Measurements from ENCODE around the gene DQX1.

DQX1 gene

DNA sequence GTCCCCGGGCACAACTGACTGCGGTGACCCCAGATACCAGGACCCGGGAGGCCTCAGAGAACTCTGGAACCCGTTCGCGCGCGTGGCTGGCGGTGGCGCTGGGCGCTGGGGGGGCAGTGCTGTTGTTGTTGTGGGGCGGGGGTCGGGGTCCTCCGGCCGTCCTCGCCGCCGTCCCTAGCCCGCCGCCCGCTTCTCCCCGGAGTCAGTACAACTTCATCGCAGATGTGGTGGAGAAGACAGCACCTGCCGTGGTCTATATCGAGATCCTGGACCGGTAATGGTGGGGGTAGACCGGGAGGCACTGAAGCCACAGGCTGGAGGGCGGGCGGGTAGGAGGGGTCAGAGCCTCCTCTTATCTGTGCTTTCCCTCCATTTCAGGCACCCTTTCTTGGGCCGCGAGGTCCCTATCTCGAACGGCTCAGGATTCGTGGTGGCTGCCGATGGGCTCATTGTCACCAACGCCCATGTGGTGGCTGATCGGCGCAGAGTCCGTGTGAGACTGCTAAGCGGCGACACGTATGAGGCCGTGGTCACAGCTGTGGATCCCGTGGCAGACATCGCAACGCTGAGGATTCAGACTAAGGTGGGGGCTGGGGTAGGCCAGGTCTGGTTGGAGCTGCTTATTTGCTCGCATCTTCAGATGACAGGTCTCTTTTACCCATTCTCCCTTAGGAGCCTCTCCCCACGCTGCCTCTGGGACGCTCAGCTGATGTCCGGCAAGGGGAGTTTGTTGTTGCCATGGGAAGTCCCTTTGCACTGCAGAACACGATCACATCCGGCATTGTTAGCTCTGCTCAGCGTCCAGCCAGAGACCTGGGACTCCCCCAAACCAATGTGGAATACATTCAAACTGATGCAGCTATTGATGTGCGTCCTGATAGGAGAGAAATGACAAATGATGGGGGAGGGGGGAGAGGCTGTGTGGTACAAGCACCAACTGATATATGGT lies 4.5 kb upstream of the DQX1 start:
- peak; percentile 64 for DNase-seq

DNA sequence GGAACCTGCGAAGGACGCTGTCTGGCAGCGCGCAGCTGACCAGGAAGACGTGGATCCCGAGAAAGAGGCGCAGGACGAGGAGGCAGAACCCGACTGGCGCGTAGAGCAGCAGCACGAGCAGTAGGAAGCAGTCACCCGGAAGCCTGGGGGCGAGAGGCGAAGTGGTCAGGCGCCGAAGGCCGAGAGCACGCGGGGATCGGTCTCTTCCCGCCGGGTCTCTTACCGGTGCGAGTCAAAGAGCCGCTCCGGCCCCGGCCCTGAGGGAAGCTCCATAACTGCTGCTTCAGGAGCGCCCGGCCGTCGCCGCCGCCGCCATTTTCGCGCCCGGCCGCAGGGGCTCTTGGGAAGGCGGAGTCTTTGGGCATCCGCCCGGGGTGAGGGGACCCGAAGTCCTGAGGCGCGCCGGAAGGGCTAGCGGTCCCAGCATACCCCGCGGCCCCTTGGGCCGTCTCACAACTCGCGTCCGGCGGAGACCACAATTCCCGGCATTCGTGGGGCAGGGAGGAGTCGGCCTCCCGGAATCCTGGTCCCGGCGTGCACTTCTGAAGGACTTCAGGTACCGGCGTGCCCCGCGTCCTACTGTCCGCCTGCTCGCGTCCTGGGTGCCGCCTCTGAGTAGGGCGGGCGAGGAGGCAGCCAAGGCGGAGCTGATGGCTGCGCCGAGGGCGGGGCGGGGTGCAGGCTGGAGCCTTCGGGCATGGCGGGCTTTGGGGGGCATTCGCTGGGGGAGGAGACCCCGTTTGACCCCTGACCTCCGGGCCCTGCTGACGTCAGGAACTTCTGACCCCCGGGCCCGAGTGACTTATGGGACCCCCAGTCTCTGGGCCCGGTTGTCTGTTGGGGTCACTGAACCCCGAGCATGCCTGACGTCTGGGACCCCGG lies 3.6 kb upstream of the DQX1 start, which contains the start of the genes AUP1 and HTRA2:
Gene AUP1 (minus strand): TSS at position 350 of the 882 bp plus-strand sequence. CDS start 77 bp downstream, at position 273.
Gene HTRA2 (plus strand): TSS at position 577 of the 882 bp plus-strand sequence. CDS start 74 bp downstream, at position 651.
- peak; percentile 97 for DNase-seq

DNA sequence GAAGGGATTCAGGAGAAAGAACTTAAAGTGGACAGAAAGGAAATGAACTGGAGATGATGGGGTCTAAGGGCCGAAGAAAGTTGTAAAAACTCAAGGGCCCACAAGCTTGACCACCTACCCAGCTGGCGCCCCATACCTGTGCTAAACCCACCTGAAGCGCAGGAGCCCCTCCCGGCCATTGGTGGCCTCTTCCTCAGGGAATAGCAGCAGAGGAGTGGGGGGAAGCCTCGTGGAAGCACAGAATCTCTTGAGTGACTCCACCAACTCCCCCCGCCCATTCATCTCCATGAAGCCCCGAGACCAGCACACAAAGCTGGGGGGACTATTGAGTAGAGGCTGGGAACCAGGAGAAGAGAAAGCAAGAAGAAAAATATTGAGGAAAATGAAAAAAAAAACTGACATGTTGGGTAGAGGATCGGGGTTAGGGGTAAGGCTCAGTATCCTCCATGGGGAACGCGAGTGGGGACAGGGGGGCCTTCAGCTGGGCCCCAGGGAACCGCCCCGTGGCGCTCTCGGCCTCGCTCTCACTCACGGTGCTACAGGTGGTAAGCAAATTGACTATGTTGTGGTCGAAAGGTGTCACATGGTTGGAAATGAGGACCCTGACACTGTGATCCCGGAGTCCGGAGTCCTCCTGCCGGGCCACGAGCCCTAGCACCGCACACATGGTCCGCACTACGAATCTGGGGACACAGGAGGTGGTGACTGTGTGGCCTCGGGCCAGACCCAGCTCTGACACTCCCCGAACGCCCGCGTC lies 2.7 kb upstream of the DQX1 start:
- DNase-seq, result no peak

DNA sequence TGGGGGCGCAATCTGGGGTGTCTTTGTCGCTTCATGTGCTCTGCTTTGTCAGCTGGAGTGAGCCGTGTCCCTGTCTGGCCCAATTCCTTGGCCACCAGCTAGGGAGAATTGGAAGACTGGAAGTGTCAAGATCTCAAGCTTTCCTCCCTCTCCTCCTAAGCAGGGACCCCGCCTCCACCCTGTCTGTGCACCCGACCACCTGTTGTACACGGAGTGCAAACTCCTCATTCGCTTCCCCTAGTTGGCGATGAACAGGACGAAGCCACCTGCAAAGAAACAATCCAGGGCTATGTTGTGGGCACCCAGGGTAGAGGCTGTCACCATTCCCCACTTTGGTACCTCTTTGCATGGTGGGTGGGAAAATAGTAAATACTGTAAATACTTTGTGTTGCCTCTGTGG lies 1.7 kb upstream of the DQX1 start:
- no peak for DNase-seq

DNA sequence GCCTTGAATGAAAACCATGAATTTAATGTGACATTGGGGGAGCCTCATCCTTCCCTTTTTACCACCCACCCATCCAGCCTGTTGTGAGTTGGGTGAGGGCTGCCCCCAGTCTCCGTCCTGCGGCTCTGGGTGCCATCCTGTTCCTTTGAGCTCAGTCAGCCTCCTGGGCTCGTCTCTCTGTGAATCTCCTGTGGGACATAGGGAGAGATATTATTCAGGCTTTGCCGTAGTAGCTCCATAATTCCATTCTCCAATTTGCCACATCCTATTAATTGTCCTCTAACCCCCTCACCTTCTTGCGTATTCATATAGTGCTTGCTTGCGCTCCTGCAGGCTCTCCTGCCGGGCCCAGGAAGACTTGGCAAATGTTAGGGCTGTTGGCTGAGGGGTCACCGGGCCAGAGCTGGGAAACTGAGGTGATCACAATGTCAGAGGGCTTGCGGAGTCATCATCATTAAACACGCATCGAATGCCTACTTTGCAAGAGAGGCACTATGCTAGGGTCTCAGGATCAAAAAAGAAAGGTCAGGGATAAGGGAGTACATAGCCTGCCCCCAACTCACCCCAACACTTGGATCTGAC lies 709 bp upstream of the DQX1 start:
- DNase-seq, result no peak

DNA sequence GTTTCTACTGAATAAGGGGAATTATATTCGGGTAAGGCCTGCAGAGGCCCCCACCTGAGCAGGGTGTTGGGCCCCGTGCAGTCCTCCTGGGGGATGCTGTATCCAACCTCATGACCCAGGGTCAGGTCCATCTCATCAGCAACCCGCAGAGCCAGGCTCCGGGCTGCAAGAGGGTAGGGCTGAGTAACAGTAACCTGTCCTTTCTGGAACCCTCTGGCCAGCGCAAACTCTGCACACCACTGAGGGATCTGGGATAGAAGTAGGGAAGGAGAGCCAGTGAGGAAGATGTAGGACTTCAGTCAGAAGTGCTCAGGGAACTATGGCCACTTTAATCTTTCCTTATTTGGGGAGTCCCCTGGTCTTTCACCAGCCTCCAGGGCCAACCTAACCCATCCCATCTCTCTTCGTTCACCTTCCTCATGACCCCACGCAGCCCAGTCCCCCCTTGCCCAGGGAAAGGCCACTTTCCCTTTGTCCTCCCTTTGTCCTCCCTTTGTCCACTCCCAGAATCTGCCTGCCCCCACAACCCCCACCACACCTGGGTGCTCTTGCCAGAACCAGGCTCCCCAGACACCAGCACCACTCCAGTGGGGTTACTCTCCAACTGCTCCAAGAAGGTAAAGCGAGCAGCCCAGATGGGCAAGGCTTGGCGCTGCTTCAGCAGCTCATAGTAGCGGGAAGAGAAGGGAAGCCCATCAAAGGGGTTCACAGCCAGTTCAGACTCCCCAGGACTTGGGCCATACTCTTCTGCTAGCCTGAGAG lies 895 bp downstream of the DQX1 start:
- DNase-seq, result no peak

DNA sequence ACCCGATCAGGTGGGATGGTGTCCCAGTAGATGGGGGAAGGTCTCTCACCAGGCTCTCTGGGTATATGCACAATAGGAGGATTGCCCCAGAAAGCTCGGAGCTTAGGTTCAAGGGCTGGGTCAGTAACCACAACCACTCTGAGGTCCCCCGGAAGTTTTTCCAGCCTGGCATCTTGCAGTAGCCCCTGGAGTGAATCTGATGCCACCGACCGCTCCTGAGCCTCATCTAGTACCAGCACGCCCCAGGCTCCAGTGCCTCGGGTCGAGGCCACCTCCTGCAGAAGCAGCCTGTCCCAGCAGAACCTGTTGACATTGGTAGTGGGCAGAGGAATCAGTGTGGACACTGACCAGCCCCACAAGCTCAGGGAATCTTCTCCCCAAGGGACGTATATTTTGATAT lies 2.0 kb downstream of the DQX1 start:
- DNase-seq, result no peak

DNA sequence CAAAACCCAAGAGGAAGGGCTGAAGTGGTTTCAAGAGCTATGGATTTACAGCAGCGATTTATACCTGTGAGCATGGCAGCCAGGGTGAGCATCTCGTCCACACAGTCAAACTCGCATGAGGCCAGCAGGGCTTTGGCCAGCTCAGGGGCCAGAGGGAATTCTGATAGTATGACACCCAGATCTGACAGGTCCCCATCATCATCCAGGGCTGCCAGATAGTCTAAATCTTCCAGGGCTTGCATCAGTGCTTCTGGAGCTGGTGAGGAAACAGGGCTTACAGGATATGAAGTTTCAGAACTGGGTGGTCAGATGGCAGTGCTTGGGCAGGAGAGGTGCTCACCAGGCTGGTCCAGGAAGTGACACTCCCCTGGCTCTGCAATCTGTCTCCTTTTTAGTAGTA lies 3.5 kb downstream of the DQX1 start:
- no peak for DNase-seq

DNA sequence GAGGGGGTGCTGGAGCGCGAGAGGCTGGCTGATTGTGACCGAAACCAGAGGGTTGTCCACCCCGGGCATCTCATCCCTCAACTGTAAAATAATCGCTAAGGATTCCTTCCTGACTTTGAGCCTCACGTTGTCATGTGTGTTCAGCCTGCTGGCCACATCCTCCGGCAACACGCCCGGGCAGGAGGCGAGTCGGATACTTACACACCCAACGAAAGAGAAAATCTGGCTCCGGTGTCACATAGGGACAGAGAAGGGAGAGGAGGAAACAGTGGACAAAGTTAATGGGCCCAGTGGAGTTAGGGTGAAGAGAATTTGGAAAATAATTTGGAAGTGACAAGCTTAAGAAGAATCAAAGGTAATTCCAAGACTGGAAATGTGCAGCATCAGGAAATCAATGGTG lies 9.4 kb downstream of the DQX1 start:
- no peak for DNase-seq

DNA sequence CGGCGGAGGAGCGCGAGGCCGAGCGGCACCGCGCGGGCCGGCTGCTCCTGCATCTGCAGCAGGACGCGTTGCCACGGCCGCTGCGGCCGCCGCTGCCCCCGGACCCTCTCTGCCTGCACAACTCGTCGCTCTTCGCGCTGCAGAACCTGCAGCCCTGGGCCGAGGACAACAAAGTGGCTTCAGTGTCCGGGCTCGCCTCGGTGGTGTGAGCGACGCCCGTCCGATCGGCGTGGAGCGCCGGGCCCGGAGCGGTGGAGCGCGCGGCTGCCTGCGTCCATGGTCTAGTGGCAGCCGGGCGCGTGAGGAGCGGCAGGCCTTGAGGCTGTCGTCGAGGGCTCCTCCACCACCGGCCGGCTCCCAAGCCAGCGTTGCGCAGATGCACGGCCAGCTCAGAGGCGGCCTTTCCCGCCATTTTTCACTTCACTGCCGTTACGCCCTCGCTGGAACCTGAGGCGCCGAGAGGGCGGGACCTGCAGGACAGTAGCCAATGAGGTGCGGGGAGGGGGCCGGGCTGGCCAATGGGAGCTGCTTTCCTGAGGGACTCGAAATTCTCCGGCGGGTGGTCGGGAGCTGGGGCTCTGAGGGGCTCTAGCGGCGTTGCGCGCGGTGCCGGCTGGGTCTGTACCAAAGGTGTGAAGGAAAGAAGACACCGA lies 9.9 kb downstream of the DQX1 start:
- no peak for DNase-seq

DNA sequence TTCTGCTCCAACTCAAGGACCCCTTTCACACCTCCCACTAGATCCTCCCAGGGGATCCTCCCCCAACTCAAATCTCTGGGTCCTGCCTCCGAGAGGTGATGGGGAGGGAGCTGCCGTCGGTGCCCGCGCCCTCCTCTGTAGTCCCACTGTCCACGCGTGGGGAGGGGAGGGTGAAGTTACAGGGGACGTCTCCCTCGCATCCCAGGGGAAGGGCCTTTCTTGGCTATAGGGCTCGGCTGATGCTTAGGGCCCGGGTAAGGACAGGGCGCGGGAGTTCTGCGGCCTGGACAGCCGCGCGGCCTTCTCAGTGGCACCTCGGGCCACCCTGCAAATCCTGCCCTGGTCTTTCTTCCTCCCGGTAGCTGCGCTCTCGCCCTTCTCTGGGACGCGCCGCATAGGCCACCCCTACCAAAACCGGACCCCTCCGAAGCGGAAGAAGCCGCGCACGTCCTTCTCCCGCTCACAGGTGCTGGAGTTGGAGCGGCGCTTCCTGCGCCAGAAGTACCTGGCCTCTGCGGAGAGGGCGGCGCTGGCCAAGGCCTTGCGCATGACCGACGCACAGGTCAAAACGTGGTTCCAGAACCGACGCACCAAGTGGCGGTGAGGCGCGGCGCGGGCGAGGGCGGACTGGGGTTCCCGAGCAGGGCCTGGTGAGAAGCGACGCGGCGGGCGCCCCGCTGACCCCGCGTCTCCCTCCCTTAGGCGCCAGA lies 10.6 kb downstream of the DQX1 start:
- no peak for DNase-seq

DNA sequence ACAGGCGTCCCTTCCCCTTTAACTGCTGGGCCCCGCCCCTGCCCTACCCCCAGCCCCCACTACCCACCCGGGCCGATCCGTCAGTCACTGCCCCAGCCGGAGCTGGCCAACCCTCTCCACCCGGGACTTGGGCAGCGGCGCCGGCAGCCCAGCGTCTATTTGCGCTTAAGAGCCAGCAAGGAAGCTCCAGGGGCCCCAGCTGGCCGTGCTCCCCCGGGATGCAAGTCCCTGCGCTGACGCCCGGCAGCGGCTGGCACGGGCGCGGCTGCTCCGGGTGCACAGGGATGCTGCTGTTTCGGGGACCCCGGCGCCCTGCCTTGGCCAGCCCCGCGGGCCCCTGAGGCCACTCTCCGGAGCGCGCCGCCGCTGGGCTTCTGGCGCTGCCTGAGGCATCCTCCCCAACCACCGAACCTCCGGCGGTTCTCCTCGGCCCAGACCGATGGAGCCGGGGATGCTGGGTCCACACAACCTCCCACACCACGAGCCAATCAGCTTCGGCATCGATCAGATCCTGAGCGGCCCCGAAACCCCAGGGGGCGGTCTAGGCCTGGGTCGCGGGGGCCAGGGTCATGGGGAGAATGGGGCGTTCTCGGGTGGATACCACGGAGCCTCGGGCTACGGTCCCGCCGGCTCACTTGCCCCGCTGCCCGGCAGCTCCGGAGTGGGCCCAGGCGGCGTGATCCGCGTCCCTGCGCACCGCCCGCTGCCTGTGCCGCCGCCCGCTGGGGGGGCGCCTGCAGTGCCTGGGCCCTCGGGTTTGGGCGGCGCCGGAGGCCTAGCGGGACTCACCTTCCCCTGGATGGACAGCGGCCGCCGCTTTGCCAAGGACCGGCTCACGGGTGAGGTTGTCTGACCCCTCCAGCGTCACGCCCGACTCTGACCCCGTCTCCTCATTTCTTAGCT lies 11.4 kb downstream of the DQX1 start, which contains the start of gene TLX2:
Gene TLX2 (plus strand): TSS at position 83 of the 903 bp plus-strand sequence. CDS start 357 bp downstream, at position 440.
- no peak for DNase-seq

DNA sequence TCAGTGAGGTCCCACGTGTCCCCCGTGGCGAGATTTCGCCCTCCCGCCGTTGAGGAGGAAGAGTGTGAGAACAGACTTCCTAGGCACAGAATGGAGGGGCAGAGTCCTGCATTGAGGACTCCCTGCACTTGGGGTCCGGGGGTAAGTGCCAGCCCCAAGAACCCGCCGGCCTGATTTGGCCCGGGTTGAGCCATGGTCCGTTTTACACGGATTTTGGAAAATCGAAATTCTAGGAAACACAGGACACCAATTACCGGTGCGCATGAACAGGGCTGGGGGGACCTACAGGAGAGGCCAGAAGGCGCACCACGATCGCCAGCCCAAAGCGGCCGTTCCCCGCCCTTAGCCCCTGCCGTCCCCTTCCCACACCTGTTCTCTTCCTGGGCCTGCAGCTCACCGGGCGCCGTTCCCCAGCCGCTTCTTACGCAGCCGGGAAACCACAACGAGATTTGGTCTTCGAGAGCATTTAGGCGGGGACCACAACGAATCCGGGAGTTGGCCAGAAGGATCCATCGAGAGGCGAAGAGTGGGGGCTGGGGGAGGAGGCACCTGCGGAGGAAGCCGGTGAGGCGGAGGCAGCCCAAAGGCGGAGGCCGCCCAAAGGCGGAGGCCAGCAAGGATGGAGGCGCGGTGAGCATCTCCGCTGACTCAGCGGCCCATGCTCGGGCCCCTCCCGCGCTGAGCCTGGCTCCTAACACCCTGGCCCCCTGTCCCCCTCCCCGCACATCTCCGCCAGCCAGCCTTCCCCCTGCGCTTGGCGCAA lies 12.2 kb downstream of the DQX1 start:
- no peak for DNase-seq

DNA sequence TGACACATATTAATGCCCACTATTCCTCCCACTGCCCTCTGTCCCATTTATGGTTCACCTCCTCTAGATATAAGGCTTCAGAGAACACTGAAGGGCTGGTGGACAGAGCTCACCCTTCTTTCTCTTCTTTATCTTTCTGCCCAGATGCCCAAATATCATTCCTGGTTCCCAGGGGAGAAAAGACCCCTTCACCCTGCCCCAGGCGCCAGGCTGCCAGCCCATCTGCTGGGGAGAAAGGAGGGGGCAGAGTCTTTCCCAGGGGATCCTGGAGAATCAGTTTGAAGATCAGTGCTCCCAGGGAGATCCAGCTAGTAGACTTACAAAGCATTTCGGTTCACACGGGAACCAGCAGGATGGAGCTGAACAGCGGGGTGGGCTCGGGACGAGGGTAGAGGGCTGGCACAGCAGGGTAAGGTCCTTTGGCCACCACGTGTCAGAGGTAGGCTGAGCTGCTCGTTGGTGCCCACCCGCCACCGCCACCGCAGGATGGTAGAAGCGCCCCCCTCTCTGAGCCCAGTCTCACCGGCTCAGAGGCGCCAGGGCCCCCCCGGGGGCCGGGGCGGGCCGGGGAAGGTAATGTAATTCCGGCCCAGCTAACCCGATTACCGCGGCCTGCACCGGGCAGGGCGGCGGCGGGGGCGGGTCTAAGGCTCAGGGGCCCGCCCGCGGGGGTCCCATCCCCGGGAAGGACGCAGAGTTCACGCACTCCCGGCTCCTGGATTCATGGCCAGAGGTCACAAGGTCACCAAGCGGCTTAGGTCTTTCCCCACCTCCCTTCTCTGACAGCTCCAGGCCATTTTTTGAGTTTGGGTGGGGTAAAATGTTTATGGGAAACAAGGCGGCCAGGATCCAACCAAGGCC lies 13.1 kb downstream of the DQX1 start:
- DNase-seq, result no peak

DNA sequence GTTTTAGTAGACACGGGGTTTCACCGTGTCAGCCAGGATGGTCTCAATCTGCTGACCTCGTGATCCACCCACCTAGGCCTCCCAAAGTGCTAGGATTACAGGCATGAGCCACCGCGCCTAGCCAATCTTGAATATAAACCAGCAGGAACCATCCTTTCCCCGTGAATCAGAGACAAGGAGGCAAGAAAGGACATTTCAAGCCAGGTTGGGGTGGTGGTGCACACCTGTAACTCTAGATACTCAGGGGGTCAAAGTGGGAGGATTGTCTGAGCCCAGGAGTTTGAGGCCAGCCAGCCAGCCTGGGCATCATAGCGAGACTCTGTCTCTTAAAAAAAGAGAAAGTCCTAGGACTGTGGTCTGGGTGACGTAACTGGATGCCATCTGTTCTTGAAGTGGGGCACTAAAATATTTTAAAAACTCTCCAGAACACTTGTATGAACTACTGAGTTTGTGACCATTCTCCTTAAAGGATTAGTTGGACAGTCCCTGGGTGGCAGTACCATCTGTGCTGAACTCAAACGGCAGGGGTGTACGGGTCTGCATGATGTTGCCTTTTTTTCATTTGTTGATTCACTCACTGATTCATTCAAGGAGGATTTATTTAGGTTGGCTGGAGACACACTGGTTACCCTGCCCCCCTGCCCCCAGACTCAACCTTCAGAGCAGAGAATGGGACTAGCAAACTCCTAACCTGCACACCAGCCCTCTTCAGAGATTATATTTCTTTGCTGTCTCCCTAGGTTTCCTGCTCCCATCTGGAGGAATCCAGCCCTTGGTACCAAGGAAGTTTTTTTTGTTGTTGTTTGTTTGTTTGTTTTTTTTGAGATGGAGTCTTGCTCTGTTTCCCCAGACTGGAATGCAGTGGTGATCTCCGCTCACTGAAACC lies 14.7 kb downstream of the DQX1 start:
- no peak for DNase-seq

DNA sequence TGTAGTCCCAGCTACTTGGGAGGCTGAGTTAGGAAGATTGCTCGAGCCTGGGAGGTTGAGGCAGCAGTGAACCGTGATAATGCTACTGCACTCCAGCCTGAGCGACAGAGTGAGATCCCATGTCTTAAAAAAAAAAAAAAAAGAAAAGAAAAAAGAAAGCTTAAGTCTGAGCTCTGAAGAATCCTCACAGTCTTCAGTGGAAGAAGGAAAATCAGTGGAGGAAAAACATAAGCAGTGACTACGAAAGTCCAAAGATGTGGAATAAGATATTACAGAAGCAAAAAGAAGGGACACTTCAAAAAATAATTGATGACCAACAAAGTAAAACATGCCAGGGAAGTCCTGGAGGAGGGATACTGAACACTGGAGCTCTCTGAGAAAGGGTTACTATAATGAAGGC lies 15.8 kb downstream of the DQX1 start:
- DNase-seq, result no peak
